Body of pancreas (tissue), 4 donors: Measurements from ENCODE around the gene RNF17. TPM values are rescaled to one million over a fixed set of nuclear protein-coding genes. Genes with fewer than 3 reads are reported as not detected.

Experiments
- ATAC-seq: fragments of 150-250 bp; one replicate; pipeline ENCODE4 v1.9.1; 2016
- DNase-seq, 4 donors: peaks; one replicate each; pipeline ENCODE4 v3.0.0-alpha.2; 2019
- H3K27ac ChIP-seq, 4 donors: fragments of 200-600 bp; sonication (generic); 1 replicate in 3 of 4; 2 replicates in 1 of 4; pipeline versions ENCODE4 v1.5.1 to v1.6.1; 2016 to 2019; ENCODE audit warnings: mild to moderate bottlenecking in 1 of 4, mixed read lengths in 1 of 4, moderate library complexity in 1 of 4
- H3K27me3 ChIP-seq, 2 donors: fragments of 200-600 bp; sonication (generic); one replicate each; pipeline ENCODE4 v1.6.0; 2016; ENCODE audit warnings: mild to moderate bottlenecking in 1 of 2
- H3K36me3 ChIP-seq, 2 donors: fragments of 200-600 bp; sonication (generic); replicated peaks in 1 of 2; 2 replicates each; pipeline ENCODE4 v1.5.1; 2016; ENCODE audit warnings: low read depth in 2 of 2; ENCODE audit not compliant: insufficient read depth in 1 of 2
- H3K4me1 ChIP-seq: fragments of 200-600 bp; sonication (generic); one replicate; pipeline ENCODE4 v1.6.0; 2016
- H3K4me3 ChIP-seq, 2 donors: fragments of 200-600 bp; sonication (generic); 1 replicate in 1 of 2; 2 replicates in 1 of 2; pipeline ENCODE4 v1.5.1; 2016 to 2019
- H3K9me3 ChIP-seq, 3 donors: fragments of 200-600 bp; sonication (generic); 1 replicate in 2 of 3; 2 replicates in 1 of 3; pipeline ENCODE4 v1.5.1; 2016
- POLR2A ChIP-seq, 3 donors: fragments of 450-650 bp; IDR thresholded peaks; one replicate each; pipeline ENCODE4 v1.6.1; 2016; ENCODE audit warnings: antibody characterized with exemption in 3 of 3, mild to moderate bottlenecking in 2 of 3
- WGBS, 2 donors: methylation state at CpG; one replicate each; pipeline ENCODE4 v1.1.5; 2017; 5-methylcytosine and 5-hydroxymethylcytosine counted together
- intact Hi-C: fragments of 100-400 bp; cut with DNase I; formaldehyde crosslinking; loops from one replicate; pipeline ENCODE4 v1.15.1; 2023
- total RNA-seq, 2 donors: library from RNA; depleted of rRNA; stranded (reverse); fragments of >200 nt; gene quantifications; one replicate each; pipeline ENCODE4 v1.1.0, GENCODE V29; 2016
- TF ChIP-seq, protein P1 (sequence below), 7 experiments: fragments of 450-650 bp in 4 of 7; fragments of 200-600 bp in 3 of 7; sonication (generic) in 3 of 7; IDR thresholded peaks; one replicate each; pipeline ENCODE4 v1.5.1; 2016 to 2019; ENCODE audit warnings: antibody characterized with exemption in 7 of 7

RNF17 gene
- total RNA-seq, 2 donors from 2014 or later, result 1.6 TPM; not detected in 1

DNA sequence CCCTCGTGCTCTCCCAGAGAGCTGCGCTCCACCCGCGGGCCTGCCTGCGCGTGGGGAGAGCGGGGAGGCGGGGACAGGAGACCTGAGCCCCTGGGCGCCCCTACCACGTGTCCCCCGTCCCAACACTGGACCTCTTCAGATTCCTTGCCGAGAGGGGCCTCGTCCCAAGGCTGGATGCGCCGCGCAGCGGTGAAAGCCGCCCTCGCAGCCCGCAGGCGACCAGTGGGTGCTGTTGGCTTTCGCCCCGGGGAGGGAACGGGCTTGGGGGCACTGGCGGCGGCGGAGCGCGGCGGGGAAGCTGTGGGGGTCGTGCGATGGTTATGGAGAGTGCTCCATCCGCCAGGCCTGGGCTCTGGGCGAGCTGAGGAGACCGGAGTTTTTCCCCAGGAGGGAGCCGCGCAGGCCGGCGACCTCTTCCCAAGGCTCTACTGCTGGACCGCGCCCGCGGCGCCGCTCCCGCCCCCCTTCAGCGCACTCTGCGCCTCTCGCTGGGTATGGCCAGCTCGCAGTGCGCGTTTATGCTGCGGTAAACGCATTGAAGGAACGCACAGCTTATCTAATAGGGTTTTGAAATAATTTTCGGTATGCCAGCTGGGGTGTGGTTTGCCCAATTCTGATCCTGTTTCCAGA, 17.2 kb upstream of the RNF17 start:
- no peaks in the 10 kb centered on the region for H3K36me3 ChIP-seq
- no peak overlapping the region for H3K27ac ChIP-seq
- no peaks in the 10 kb centered on the region for H3K9me3 ChIP-seq
- no peak overlapping the region for H3K4me3 ChIP-seq
- WGBS, 2 donors, result 0 to 1% methylated on average over 5 to 56 of the region's 56 CpGs
- H3K4me1 ChIP-seq, result peaks cover 17% of the 10 kb centered on the region
- intact Hi-C loops, result no loop called here
- ATAC-seq (no peak), DNase-seq (no peak)
- TF ChIP-seq, protein P1, sequence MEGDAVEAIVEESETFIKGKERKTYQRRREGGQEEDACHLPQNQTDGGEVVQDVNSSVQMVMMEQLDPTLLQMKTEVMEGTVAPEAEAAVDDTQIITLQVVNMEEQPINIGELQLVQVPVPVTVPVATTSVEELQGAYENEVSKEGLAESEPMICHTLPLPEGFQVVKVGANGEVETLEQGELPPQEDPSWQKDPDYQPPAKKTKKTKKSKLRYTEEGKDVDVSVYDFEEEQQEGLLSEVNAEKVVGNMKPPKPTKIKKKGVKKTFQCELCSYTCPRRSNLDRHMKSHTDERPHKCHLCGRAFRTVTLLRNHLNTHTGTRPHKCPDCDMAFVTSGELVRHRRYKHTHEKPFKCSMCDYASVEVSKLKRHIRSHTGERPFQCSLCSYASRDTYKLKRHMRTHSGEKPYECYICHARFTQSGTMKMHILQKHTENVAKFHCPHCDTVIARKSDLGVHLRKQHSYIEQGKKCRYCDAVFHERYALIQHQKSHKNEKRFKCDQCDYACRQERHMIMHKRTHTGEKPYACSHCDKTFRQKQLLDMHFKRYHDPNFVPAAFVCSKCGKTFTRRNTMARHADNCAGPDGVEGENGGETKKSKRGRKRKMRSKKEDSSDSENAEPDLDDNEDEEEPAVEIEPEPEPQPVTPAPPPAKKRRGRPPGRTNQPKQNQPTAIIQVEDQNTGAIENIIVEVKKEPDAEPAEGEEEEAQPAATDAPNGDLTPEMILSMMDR (IDR thresholded peaks at IDR 0.05), result no peak
- TF ChIP-seq POLR2A (IDR thresholded peaks at IDR 0.05), result no peak
- no peaks in the 10 kb centered on the region for H3K27me3 ChIP-seq

- ATAC-seq, result no peak
- Histone ChIP-seq H3K27ac (no peak overlapping the region), H3K4me3 (no peak overlapping the region), H3K27me3 (no peaks in the 10 kb centered on the region), H3K4me1 (peaks cover 17% of the 10 kb centered on the region), H3K36me3 (no peaks in the 10 kb centered on the region), H3K9me3 (no peaks in the 10 kb centered on the region)
- intact Hi-C loops, result no loop called here
- WGBS, 2 donors, result 0 to 1% methylated on average over 10 to 60 of the region's 61 CpGs
- DNase-seq, result no peak
- TF ChIP-seq, protein P1 (IDR thresholded peaks at IDR 0.05), result no peak
- TF ChIP-seq POLR2A (IDR thresholded peaks at IDR 0.05), result no peak
Measured at GRCh38 chr13:24747248-24748060, 16.5 kb upstream of the RNF17 start.

- Histone ChIP-seq H3K4me3 (no peak overlapping the region), H3K27me3 (no peaks in the 10 kb centered on the region), H3K4me1 (peaks cover 17% of the 10 kb centered on the region), H3K36me3 (no peaks in the 10 kb centered on the region), H3K9me3 (no peaks in the 10 kb centered on the region), H3K27ac (no peak overlapping the region)
- WGBS, 2 donors, result 1% methylated on average over 5 to 10 of the region's 10 CpGs
- intact Hi-C loops, result no loop called here
- DNase-seq (no peak), ATAC-seq (no peak)
- TF ChIP-seq POLR2A (IDR thresholded peaks at IDR 0.05), result no peak
- TF ChIP-seq, protein P1 (IDR thresholded peaks at IDR 0.05), result no peak
Measured at GRCh38 chr13:24748061-24748400, 15.9 kb upstream of the RNF17 start.

DNA sequence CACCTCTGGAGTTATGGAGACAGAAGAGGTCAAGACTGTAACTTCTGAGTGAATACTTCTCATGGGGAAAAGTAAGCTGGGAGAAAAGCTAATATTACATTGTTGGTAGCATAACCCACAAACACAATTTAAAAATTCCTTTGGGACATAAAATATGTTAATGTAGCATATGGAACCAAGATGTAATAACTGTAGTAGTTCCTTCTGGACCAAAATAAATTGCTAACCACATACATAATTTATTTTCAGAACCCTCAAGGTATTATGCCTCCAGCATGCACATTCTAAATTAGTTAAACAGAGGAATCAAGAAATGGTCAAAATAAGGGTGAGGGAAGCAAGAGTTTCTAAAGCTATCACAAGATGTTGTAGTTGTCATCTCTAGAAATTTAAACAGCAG, 4.8 kb upstream of the RNF17 start:
- H3K9me3 ChIP-seq, result no peaks in the 10 kb centered on the region
- H3K27me3 ChIP-seq, result no peaks in the 10 kb centered on the region
- no peak overlapping the region for H3K27ac ChIP-seq
- ATAC-seq, result no peak
- no peak overlapping the region for H3K4me3 ChIP-seq
- intact Hi-C loops, result no loop called here
- DNase-seq, result no peak
- H3K36me3 ChIP-seq, result no peaks in the 10 kb centered on the region
- no peaks in the 10 kb centered on the region for H3K4me1 ChIP-seq
- TF ChIP-seq, protein P1 (IDR thresholded peaks at IDR 0.05), result no peak
- TF ChIP-seq POLR2A (IDR thresholded peaks at IDR 0.05), result no peak

GRCh38 chr13:24764276-24764630, 284 bp downstream of the RNF17 start:
- 79 to 84% methylated on average over 4 to 15 of the region's 15 CpGs for WGBS, 2 donors
- Histone ChIP-seq H3K4me1 (no peaks in the 10 kb centered on the region), H3K27me3 (no peaks in the 10 kb centered on the region), H3K27ac (no peak overlapping the region), H3K4me3 (no peak overlapping the region), H3K9me3 (no peaks in the 10 kb centered on the region), H3K36me3 (no peaks in the 10 kb centered on the region)
- DNase-seq (no peak), ATAC-seq (no peak)
- intact Hi-C loops, result no loop called here
- TF ChIP-seq POLR2A (IDR thresholded peaks at IDR 0.05), result no peak
- TF ChIP-seq, protein P1 (IDR thresholded peaks at IDR 0.05), result no peak
